Measurements from ENCODE around the gene CDX4.
"Not testable (repeated sequence)": the region's sequence is repeated elsewhere in the genome, so short reads cannot be mapped to it uniquely, and the experiment has no call there.

CDX4 gene, protein sequence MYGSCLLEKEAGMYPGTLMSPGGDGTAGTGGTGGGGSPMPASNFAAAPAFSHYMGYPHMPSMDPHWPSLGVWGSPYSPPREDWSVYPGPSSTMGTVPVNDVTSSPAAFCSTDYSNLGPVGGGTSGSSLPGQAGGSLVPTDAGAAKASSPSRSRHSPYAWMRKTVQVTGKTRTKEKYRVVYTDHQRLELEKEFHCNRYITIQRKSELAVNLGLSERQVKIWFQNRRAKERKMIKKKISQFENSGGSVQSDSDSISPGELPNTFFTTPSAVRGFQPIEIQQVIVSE

GRCh38 chrX:73446831-73447230 is at the start of gene CDX4:
CDX4 (plus strand) TSS chrX:73447053; CDS start chrX:73447254, 201 bp downstream.
- no peak for DNase-seq

- DNase-seq = no peak
Measured at GRCh38 chrX:73398185-73398914, 48.5 kb upstream of the CDX4 start.

GRCh38 chrX:73400136-73400748 is 46.6 kb upstream of the CDX4 start:
- DNase-seq = no peak

- DNase-seq = peak in 2 of 3 experiments; percentile 12 to 37
Measured at GRCh38 chrX:73401591-73402266, 45.1 kb upstream of the CDX4 start.

DNA sequence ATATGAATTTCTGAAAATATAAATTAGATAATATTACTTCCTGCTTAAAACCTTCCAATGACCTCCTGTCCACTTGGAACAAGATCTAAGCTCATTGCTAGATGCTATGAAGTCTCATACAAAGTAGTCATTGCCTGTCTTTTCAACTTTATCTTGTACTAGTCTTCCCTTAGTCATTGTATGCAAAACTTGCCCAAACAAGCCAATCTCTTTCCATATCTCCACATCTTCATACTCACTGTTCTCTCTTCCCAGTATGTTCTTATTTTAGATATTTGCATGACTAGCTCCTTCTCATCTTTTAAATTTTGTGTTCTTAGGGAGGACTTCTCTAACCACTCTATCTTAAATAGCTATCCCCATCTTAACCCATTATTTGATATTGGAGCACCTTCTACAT is 33.9 kb upstream of the CDX4 start:
- no peak for DNase-seq

DNA sequence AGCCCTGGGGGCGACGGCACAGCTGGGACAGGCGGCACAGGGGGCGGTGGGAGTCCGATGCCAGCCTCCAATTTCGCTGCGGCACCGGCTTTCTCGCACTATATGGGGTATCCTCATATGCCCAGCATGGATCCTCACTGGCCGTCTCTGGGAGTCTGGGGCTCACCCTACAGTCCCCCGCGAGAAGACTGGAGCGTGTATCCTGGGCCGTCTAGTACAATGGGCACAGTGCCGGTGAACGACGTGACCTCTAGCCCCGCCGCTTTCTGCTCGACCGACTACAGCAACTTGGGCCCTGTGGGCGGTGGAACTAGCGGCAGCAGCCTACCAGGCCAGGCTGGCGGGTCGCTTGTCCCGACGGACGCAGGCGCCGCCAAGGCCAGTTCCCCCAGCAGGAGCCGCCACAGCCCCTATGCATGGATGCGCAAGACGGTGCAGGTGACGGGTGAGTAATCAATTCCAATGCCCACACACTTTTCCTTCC is 500 bp downstream of the CDX4 start:
- no peak for DNase-seq

DNA sequence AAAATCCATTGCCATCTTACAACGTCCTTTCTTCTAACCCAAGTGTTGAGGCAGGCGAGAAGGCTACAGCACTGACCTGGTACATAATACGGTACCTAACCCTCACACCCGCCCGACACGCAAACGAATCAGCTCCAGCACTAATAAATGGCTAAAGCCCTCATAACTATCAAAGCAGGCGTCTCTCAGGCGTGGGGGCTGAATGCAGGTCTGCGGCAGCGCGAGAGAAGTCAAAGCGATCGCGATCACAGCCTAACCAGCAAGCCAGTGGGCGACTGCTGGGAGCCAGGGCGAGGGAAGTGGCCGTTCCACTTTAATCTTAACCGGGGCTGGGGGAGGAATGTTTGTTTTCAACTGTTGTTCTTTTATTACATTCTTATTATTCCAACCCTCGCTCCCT is 1.5 kb downstream of the CDX4 start:
- DNase-seq = no peak

DNA sequence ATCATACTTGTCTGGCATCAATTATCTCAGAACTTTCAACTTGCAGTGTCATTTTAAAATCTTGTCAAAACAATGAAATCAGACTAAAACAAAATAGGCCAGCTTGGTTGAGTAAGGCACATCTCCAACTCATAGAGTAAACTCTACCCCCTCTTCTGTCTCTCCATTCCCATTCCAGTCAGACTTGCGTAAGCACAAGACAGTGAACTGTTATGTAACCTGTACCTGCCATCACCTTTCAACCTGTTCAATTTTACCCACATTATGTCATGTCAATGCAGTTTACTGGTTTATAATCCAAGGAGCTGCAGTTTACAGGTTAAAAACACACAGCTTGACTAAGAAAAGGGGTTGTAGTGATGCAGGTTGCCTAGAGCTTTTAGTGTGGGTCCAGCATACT is 8.3 kb downstream of the CDX4 start:
- DNase-seq = no peak

DNA sequence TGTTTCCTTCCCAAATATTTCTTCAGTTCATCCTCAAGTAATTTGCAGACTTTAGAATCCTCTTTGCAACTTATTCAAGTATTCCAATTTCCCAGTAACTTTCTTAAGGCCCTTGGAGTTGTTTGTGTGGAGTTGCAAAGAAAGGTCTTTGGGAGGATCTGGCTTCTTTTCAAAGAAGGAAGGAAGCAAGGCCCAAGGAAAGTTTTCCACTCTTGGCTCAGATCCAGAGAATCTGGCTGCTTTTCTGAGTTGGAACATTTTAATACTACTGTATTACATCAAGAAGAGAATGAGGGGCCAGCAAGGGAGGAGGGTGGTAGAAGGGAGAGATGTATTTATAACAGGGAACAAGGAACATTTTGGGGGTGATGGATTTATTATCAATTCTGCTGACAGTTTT is 10.5 kb downstream of the CDX4 start:
- DNase-seq = no peak

DNA sequence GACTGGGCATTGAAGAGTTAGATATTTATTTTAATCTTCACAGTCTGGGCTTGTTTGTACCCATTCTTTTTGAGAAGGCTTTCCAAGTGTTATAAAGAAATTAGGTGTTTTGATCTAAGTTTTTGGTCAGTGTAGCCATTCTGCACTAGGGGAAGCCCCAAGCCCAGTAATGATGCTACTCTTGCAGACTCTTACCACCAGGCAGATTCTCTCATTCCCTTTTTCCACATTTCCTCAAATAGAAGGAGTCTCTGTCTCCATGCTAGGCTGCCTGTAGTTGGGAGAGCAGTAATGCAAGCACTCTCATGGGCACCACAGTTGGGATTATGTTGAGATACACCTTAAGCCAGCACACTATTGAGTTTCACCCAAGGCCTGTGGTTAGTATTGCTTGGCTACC is 21.5 kb downstream of the CDX4 start:
- no peak for DNase-seq

- DNase-seq = peak in 1 of 3 experiments; percentile 1
Measured at GRCh38 chrX:73478961-73479360, 32.1 kb downstream of the CDX4 start.

GRCh38 chrX:73481521-73481920 is 34.7 kb downstream of the CDX4 start:
- DNase-seq = no peak

GRCh38 chrX:73490661-73491060 is 43.8 kb downstream of the CDX4 start:
- no peak for DNase-seq

DNA sequence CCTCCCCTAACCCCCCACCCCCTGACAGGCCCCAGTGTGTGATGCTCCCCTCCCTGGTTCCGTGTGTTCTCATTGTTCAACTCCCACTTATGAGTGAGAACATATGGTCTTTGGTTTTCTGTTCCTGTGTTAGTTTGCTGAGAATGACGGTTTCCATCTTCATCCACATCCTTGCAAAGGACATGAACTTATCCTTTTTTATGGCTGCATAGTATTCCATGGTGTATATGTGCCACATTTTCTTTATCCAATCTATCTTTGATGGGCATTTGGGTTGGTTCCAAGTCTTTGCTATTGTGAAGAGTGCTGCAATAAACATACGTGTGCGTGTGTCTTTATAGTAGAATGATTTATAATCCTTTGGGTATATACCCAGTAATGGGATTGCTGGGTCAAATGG is 45.3 kb downstream of the CDX4 start:
- not testable (repeated sequence) for DNase-seq
